Endodermal cell (in vitro differentiated cells): ENCODE data around the gene NEK8. TPM values are rescaled to one million over a fixed set of nuclear protein-coding genes. Genes with fewer than 3 reads are reported as not detected.
"Not testable (repeated sequence)": the region's sequence is repeated elsewhere in the genome, so short reads cannot be mapped to it uniquely, and the experiment has no call there.

ENCODE experiments used
- DNase-seq: peaks from one replicate; pipeline ENCODE4 v3.0.0-alpha.2; 2017
- H3K27ac ChIP-seq: 2 replicates; pipeline ENCODE4 v1.5.1; 2013; ENCODE audit warnings: mild to moderate bottlenecking, low read depth, low read length, moderate library complexity
- H3K27me3 ChIP-seq: 2 replicates; pipeline ENCODE4 v1.6.1; 2013; ENCODE audit warnings: mild to moderate bottlenecking, low read length, moderate library complexity; ENCODE audit not compliant: insufficient read depth, control insufficient read depth, poor library complexity, severe bottlenecking
- H3K36me3 ChIP-seq: 2 replicates; pipeline ENCODE4 v1.7.0; 2013; ENCODE audit warnings: mild to moderate bottlenecking, low read length, moderate library complexity; ENCODE audit not compliant: control insufficient read depth, insufficient read depth
- H3K4me1 ChIP-seq: one replicate; pipeline ENCODE4 v1.7.0; 2013; ENCODE audit warnings: low read length; ENCODE audit not compliant: control insufficient read depth, insufficient read depth
- H3K4me3 ChIP-seq: 2 replicates; pipeline ENCODE4 v1.5.1; 2013; ENCODE audit warnings: mild to moderate bottlenecking, low read length, moderate library complexity
- H3K9ac ChIP-seq: 2 replicates; pipeline ENCODE4 v1.6.1; 2013; ENCODE audit warnings: mild to moderate bottlenecking, low read length, moderate library complexity; ENCODE audit not compliant: poor library complexity, severe bottlenecking; ENCODE audit errors: extremely low read depth
- H3K9me3 ChIP-seq: 2 replicates; pipeline ENCODE4 v1.6.1; 2013; ENCODE audit warnings: mild to moderate bottlenecking, low read length, moderate library complexity; ENCODE audit not compliant: control insufficient read depth
- H3K27ac Mint-ChIP-seq: 2 replicates; pipeline ENCODE4 v1.8.0; 2020; ENCODE audit warnings: mixed read lengths
- H3K27me3 Mint-ChIP-seq: 2 replicates; pipeline ENCODE4 v1.8.0; 2021; ENCODE audit warnings: mild to moderate bottlenecking, mixed read lengths; ENCODE audit not compliant: insufficient read depth
- H3K36me3 Mint-ChIP-seq: 2 replicates; pipeline ENCODE4 v1.8.0; 2020; ENCODE audit warnings: low read depth, mixed read lengths
- H3K4me1 Mint-ChIP-seq: 2 replicates; pipeline ENCODE4 v1.8.0; 2020; ENCODE audit warnings: mixed read lengths
- H3K4me3 Mint-ChIP-seq: 2 replicates; pipeline ENCODE4 v1.8.0; 2020; ENCODE audit warnings: mild to moderate bottlenecking, moderate library complexity, mixed read lengths
- H3K9me3 Mint-ChIP-seq: 2 replicates; pipeline ENCODE4 v1.8.0; 2020; ENCODE audit warnings: mild to moderate bottlenecking, mixed read lengths
- CTCF ChIP-seq: fragments of 200-600 bp; sonication (generic); conservative IDR thresholded peaks from 2 replicates; pipeline ENCODE4 v1.5.0; 2021; ENCODE audit warnings: antibody characterized with exemption, mild to moderate bottlenecking
- WGBS, 2 experiments: methylation state at CpG; one replicate each; pipeline versions ENCODE4 v1.1.5 to v1.1.7; 2013; ENCODE audit warnings: missing lambda C conversion rate in 2 of 2, mixed read lengths in 1 of 2; ENCODE audit not compliant: insufficient coverage in 1 of 2, insufficient read length in 1 of 2; 5-methylcytosine and 5-hydroxymethylcytosine counted together
- total RNA-seq, 2 donors: library from RNA; stranded (reverse); fragmentation: NEBNext Ultra II Directional in 1 of 2; extraction: Animal tissue kit (Norgen Biotek cat#: 25700) in 1 of 2; gene quantifications; 2 replicates in 1 of 2; 3 replicates in 1 of 2; pipeline ENCODE4 v1.2.1, GENCODE V29; 2021

Gene NEK8
- total RNA-seq, 2 donors from 2014 or later = 11.2 to 15.7 TPM

- no peaks in the 10 kb centered on the region for H3K9me3 Mint-ChIP-seq
- peaks cover 19% of the 10 kb centered on the region for H3K36me3 Mint-ChIP-seq
- Histone ChIP-seq H3K4me3 (no peak overlapping the region), H3K9me3 (no peaks in the 10 kb centered on the region), H3K9ac (no peak overlapping the region), H3K27me3 (no peaks in the 10 kb centered on the region), H3K36me3 (peaks cover 4% of the 10 kb centered on the region), H3K27ac (no peak overlapping the region), H3K4me1 (no peaks in the 10 kb centered on the region)
- H3K27ac Mint-ChIP-seq = no peak overlapping the region
- WGBS, 2 experiments = 95 to 100% methylated on average over 1 of the region's 1 CpG
- no peak for TF ChIP-seq CTCF
- H3K4me1 Mint-ChIP-seq = peaks cover 6% of the 10 kb centered on the region
- no peak for DNase-seq
- H3K4me3 Mint-ChIP-seq = no peak overlapping the region
- H3K27me3 Mint-ChIP-seq = no peaks in the 10 kb centered on the region
These were observed 4.8 kb downstream of the NEK8 start for GRCh38 chr17:28733346-28733745.

GRCh38 chr17:28734712-28735241 is 6.2 kb downstream of the NEK8 start:
- WGBS, 2 experiments = 91 to 93% methylated on average over 4 to 10 of the region's 10 CpGs
- Histone ChIP-seq H3K4me3 (no peak overlapping the region), H3K9me3 (no peaks in the 10 kb centered on the region), H3K36me3 (peaks cover 7% of the 10 kb centered on the region), H3K4me1 (no peaks in the 10 kb centered on the region), H3K9ac (no peak overlapping the region), H3K27ac (no peak overlapping the region), H3K27me3 (no peaks in the 10 kb centered on the region)
- Mint-ChIP-seq H3K27me3 (no peaks in the 10 kb centered on the region), H3K4me1 (peaks cover 1% of the 10 kb centered on the region), H3K36me3 (peaks cover 30% of the 10 kb centered on the region), H3K27ac (no peak overlapping the region), H3K4me3 (no peak overlapping the region), H3K9me3 (no peaks in the 10 kb centered on the region)
- DNase-seq = no peak
- no peak for TF ChIP-seq CTCF

- Mint-ChIP-seq H3K36me3 (peaks cover 30% of the 10 kb centered on the region), H3K9me3 (no peaks in the 10 kb centered on the region), H3K27ac (no peak overlapping the region), H3K4me3 (no peak overlapping the region), H3K4me1 (no peaks in the 10 kb centered on the region), H3K27me3 (no peaks in the 10 kb centered on the region)
- no peak overlapping the region for H3K4me3 ChIP-seq
- no peak for TF ChIP-seq CTCF
- no peak for DNase-seq
- H3K9me3 ChIP-seq = no peaks in the 10 kb centered on the region
- H3K4me1 ChIP-seq = no peaks in the 10 kb centered on the region
- peaks cover 7% of the 10 kb centered on the region for H3K36me3 ChIP-seq
- H3K27me3 ChIP-seq = no peaks in the 10 kb centered on the region
- 83 to 100% methylated on average over 5 of the region's 5 CpGs for WGBS, 2 experiments
- no peak overlapping the region for H3K27ac ChIP-seq
- H3K9ac ChIP-seq = no peak overlapping the region
These were observed 6.7 kb downstream of the NEK8 start for GRCh38 chr17:28735242-28735722.

- H3K27ac Mint-ChIP-seq, H3K27me3 ChIP-seq, H3K27me3 Mint-ChIP-seq, H3K4me3 Mint-ChIP-seq, H3K36me3 ChIP-seq, H3K9me3 ChIP-seq, H3K9me3 Mint-ChIP-seq, H3K4me1 ChIP-seq, H3K9ac ChIP-seq, H3K4me1 Mint-ChIP-seq, H3K4me3 ChIP-seq, H3K27ac ChIP-seq, DNase-seq: not testable (repeated sequence)
- WGBS, 2 experiments = 96 to 100% methylated on average over 2 to 4 of the region's 8 CpGs
- H3K36me3 Mint-ChIP-seq = peaks cover 34% of the 10 kb centered on the region
These were observed 7.6 kb downstream of the NEK8 start for GRCh38 chr17:28735913-28736769.
